Keratinocyte (primary cell): ENCODE data around the gene INIP.

ENCODE experiments used
- EZH2 ChIP-seq: IDR thresholded peaks from one replicate; pipeline ENCODE4 v1.6.1; 2012; ENCODE audit warnings: inconsistent platforms, mild to moderate bottlenecking, low read length, moderate library complexity
- TF ChIP-seq, protein P1 (sequence below), 3 experiments: IDR thresholded peaks in 1 of 3; conservative IDR thresholded peaks in 1 of 3; optimal IDR thresholded peaks in 1 of 3; 2 replicates in 2 of 3; 3 replicates in 1 of 3; pipeline versions ENCODE3 to v1.5.1; 2011; ENCODE audit warnings: low read length in 3 of 3, mild to moderate bottlenecking in 3 of 3, moderate library complexity in 2 of 3, control low read depth in 1 of 3, inconsistent platforms in 1 of 3; ENCODE audit not compliant: insufficient read depth in 2 of 3; ENCODE audit errors: extremely low read depth in 1 of 3

DNA sequence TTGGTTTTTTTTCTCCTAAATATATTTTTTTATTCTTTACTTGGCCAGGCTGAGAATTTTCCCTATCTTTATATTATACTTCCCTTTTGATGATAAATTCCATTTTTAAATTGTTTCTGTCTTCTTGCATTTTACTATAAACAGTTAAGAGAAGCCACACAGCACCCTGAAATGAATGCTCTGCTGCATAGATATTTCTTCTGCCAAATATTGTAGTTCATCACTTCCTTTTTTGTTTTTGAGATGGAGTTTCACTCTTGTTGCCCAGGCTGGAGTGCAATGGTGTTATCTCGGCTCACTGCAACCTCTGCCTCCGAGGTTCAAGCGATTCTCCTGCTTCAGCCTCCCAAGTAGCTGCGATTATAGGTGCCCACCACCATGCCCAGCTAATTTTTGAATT, 8.5 kb upstream of the INIP start:
- TF ChIP-seq, protein P1, sequence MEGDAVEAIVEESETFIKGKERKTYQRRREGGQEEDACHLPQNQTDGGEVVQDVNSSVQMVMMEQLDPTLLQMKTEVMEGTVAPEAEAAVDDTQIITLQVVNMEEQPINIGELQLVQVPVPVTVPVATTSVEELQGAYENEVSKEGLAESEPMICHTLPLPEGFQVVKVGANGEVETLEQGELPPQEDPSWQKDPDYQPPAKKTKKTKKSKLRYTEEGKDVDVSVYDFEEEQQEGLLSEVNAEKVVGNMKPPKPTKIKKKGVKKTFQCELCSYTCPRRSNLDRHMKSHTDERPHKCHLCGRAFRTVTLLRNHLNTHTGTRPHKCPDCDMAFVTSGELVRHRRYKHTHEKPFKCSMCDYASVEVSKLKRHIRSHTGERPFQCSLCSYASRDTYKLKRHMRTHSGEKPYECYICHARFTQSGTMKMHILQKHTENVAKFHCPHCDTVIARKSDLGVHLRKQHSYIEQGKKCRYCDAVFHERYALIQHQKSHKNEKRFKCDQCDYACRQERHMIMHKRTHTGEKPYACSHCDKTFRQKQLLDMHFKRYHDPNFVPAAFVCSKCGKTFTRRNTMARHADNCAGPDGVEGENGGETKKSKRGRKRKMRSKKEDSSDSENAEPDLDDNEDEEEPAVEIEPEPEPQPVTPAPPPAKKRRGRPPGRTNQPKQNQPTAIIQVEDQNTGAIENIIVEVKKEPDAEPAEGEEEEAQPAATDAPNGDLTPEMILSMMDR (optimal IDR thresholded peaks at IDR 0.05 in 1 of 3, IDR thresholded peaks at IDR 0.05 in 1 of 3, conservative IDR thresholded peaks at IDR 0.05 in 1 of 3; ENCODE audit: extremely low read depth in 1 of 3, insufficient read depth in 2 of 3, low read length in 3 of 3): no peak
- TF ChIP-seq EZH2: no peak
